Fibroblast of upper back skin (primary cell): ENCODE results near the gene PCNX2.

Experiments used
- DNase-seq: peaks from one replicate; pipeline ENCODE4 v3.0.0-alpha.2; 2013

The PCNX2 gene

GRCh38 chr1:233316473-233316872 lies 20.9 kb upstream of the PCNX2 start:
- no peak for DNase-seq

DNA sequence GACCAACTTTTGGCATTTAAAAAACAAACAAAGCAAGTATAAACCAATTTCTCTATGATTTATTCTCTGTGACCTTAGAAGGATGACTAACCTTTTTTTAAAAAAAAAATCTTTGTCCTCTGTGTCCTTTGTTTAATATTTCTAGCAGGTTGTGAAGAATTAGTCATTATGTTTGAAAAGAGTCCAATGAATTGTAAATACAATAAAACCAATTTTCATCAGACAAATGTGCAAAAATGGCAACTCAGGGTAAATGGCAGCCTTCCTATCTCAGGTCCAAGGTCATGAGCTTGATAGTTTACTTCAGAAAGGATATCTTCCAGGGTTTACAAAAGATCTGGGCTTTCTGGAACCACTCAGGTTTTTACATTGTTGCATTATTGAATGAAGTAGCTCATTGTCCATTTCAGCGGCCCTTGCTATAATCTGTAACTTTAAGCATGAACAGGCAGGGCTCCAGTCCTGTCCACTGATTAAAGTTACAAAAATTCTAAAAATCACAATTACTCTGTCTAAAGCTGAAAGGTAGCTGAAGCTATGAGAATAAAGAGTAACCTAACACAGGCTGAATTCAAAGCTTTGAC lies 20.3 kb upstream of the PCNX2 start:
- no peak for DNase-seq

DNA sequence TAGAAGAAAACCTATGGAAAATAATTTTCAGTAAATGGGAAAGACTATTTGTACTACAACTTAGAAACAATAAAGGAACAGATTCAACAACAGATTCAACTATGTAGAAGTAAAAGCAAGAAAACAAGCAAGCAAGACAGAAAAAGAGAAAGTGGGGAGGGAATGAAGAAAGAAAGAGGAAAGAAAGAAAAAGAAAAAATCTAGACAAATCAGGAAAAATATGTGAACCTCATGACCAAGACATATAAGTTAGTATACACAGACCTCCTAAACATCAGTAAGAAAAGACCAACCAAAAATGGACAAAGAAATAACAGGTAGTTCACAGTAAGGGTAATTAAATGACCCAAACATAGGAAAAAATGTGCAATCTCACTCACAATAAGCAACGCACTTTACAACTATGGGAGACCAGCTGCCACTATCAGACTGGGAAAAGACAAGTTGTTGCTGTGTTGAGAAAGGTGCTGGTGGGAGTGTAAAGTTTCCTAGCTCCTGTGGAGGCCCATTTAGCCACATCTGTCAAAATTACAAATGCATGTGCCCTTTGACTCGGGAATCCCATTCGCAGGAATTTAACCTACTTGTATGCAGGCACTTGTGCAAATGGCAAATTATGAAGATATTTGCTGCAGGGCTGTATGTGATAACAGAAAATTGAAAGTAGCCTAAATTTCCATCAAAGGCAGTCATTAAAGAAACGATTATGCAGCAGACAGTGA lies 18.1 kb upstream of the PCNX2 start:
- no peak for DNase-seq

DNA sequence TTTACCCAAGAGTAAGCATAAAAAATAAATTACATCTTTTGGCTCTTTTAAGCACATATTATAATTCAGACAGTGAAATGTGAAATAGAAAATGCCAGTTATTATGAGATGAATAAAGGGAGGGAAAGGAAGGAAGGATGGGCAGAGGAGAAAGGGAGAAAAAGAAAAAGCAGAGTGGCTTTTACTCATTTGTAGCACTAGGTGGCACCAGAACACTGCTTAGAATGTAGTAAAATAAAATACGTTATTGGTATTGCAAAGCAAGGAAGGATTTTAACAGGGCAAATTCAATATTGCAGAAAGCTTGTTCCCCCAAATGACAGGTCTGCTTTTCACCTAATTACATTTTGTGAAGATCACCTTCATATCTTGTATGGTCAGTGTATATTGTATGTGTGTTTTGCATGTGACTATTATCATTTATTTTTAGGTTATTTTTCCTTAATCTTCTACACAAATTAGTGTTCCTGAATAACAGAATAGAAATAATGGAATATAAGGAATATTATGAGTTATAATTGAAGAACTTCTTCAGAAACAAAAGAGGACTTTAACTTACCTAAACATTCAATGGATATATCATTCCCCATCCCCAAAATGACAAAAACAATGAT lies 9.1 kb upstream of the PCNX2 start:
- DNase-seq: peak; percentile 28

DNA sequence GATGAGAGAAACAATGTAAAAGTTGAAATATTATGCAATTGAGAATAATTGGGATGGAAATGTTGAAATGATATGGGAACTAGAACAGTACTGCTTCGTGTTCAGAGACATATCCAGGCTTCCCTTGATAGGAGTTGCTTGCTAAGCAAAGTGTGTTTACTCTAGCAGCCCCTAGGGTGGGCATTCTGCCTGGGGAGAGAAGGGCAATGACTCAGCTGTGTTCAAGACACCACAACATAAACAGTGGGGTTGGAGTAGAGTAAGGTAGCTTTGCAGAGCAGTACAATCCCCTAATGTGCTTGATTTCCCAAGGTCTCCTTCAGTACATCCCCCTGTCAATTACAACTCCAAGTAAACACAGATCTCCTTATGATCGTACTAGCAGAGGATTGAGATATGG lies 4.8 kb upstream of the PCNX2 start:
- DNase-seq: no peak

GRCh38 chr1:233299450-233299849 lies 3.9 kb upstream of the PCNX2 start:
- no peak for DNase-seq

- DNase-seq: no peak
Observed at GRCh38 chr1:233295975-233296322, 424 bp upstream of the PCNX2 start.

DNA sequence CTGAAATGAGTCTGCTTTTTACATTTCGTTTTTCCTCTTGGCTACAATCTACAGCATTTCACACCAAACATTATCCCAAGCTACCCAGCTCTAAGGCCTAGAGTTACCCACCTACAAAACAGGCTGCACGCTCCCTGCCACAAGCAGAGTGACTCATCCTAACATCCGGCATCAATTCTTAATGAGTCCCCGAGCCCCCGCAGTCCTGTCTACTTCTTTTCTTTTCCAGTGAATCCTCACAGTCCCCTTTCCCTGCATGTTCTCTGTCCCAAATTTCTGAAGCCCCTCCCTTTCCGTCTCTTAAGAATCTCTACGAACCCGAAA lies 650 bp downstream of the PCNX2 start:
- peak; percentile 69 for DNase-seq

GRCh38 chr1:233293556-233294446 lies 1.7 kb downstream of the PCNX2 start:
- no peak for DNase-seq

GRCh38 chr1:233290396-233291034 lies 5.0 kb downstream of the PCNX2 start:
- DNase-seq: no peak

DNA sequence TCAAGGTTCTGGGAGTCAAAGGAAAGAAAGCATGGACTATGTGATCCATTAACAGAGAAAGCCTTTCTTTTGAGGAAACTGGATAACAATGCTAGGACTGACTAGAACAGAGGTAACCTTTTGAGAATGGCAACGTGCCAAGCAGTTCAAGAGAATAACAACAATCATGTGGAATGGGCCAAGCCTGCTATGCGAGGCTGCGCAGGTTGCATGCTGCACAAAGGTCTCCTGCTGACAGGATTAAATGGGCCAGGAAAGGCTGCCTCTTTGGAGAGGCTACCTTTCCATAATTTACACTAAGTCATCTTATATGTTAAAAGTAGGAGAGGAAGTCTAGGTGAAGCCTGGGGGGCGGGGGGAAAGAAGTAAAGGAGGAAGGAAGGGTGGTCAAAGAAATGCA lies 5.8 kb downstream of the PCNX2 start:
- DNase-seq: no peak

DNA sequence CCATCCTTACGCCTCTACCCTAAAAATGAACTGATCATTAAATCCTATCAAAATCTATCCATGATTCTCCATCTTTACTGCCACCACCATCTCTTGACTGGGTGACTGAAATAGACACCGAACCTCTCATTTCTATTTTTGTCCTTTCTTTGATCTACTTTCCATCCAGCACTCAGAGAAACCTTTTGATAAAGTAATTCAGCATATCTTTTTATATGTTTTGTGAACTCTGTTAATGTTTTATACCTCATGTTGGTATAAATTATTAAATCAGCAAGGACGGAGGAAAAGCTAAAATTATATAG lies 13.0 kb downstream of the PCNX2 start:
- no peak for DNase-seq

DNA sequence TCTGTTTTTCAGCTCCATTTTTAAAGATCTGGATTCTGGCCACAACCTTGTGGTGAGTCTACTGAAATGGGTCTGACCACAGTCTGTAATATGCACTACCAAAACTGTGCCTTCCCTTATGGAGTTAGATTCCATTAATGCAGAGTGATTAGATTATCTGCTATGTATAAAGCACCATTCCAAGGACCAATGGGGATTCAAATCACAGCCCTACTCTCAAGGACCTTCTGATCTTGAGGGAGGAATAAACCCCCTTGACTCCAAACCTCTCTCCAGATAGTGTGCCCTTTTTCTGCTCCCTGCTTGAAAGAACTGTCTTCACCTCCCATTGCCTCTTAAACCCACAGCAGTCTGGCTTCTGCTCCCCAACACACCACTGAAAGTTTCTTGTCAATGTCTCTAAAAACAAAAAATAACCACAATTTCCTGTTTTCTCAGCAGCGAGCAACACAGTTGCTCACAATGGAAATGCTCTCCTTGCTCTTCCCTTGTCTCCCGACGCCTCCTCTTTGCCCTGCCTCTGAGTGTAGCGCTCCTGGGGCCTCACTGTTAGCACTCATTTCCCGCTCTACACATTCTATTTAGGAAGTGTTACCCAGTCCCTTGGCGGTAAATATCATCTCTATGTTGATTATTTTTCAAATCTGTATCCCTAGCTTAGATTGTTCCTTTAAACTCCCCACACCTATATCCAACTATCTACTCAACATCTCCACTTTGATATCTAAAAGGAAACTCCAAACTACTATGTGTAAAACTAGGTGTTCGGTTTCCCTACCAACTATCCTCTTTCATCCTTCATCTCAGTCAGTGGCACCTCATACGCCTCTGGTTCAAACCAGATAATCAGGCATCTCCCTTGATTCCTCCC lies 13.6 kb downstream of the PCNX2 start:
- peak; percentile 76 for DNase-seq

GRCh38 chr1:233279971-233280370 lies 15.6 kb downstream of the PCNX2 start:
- DNase-seq: no peak

- no peak for DNase-seq
Observed at GRCh38 chr1:233278631-233279030, 16.9 kb downstream of the PCNX2 start.

DNA sequence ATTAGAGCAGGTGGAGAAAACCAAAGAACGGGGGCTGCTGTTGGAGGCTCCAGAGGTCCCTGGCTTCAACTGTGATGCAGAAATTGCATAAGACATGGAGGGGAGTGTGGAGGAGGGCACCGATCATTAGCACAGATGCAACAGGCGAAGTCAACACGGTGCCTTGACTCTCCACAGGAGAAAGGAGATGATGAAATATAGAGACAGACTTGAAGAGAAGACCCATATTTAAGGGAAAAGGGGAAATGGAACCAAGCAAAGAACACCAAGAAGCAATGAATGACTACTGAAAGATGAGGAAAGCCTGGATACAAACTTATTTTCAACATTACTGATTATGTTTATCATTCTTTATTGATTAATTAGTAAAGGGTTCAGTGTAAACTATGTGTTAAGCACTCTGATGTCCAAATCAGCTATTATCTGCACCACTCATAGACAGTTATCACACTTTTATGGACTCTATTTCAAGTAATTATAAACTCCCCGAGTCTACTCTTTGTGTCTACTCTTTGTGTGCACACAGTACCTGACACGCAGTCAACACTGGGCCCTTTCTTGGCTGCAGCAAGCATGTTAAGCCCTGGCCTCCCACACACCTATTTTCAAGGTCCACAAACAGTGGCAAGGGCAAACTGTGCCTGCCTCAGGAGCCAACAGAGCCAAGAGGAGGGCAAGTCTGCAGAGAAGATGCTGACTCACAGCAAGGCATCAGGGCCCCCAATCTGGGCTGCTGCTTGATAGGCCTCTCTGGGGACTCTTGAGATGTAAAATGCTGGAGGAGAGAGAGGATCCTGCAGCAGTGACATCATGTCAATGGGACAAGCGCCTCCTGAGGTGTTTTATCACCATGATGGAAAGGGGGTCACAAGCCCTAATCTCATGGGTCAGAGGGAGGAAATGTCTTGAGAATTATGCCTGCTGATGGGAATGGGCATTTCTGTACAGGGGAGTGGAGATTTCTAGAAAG lies 17.6 kb downstream of the PCNX2 start:
- DNase-seq: no peak

DNA sequence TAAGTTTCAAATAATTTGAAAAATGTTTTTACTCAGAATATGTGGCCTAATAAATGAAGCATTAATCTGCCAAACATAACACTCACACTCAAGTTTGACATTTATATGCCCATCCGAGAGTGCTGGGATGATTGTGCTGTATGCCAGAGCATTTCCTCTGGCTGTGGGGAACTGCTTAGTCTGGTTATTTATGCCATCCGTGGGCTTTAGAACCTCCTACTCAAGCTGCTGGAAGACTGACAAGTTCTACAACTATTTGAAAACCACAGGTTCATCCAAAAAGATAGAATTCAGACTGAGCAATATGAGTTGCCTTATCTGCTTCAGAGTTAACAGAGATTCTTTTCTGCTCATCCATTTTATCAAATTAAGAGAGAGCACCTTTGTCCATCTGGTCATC lies 25.9 kb downstream of the PCNX2 start:
- DNase-seq: peak; percentile 56

- no peak for DNase-seq
Observed at GRCh38 chr1:233268389-233269022, 27.0 kb downstream of the PCNX2 start.

GRCh38 chr1:233261695-233262094 lies 33.8 kb downstream of the PCNX2 start:
- DNase-seq: no peak

GRCh38 chr1:233261206-233261605 lies 34.3 kb downstream of the PCNX2 start:
- no peak for DNase-seq

DNA sequence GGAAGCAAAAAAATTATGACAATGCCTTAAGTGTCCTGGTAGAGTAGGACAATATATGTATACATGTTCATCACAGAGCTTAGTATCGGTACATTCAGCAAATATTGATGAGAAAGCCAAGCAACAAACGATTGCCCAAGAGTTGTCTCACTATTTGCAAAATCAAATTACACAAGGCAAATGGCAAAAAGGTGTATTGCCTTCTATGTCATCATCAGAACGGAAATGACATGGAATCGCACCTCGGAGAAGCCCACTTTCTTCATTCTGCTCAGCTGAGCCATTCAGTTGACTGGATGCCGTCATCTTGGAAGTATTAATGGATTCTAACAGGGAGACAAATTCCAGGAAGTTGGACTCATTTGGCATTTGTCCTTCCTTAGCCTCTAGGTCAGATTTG lies 37.7 kb downstream of the PCNX2 start:
- DNase-seq: no peak
